Stimulated activated naive CD4-positive, alpha-beta T cell (primary cell): Measurements from ENCODE around the gene STIM1.

Experiments used
- DNase-seq, 6 experiments: peaks; one replicate each; lab custom pipeline; 2025; lab: John Stamatoyannopoulos, UW

The STIM1 gene

GRCh38 chr11:3855808-3856491 is 486 bp downstream of the STIM1 start:
- peak in 5 of 6 experiments; percentile 17 to 59 (median 49) for DNase-seq

- no peak for DNase-seq
Measured at GRCh38 chr11:3856856-3857553, 1.5 kb downstream of the STIM1 start.

- DNase-seq, result no peak
Measured at GRCh38 chr11:3857628-3858027, 2.2 kb downstream of the STIM1 start.

- DNase-seq, result no peak
Measured at GRCh38 chr11:3859373-3859881, 4.0 kb downstream of the STIM1 start.

- peak in 3 of 6 experiments; percentile 8 to 35 (median 22) for DNase-seq
Measured at GRCh38 chr11:3860375-3860774, 4.9 kb downstream of the STIM1 start.

GRCh38 chr11:3860898-3861393 is 5.5 kb downstream of the STIM1 start:
- DNase-seq, result peak in 4 of 6 experiments; percentile 13 to 38 (median 23)

GRCh38 chr11:3861683-3862082 is 6.2 kb downstream of the STIM1 start:
- no peak for DNase-seq

- no peak for DNase-seq
Measured at GRCh38 chr11:3865388-3866193, 10.1 kb downstream of the STIM1 start.

GRCh38 chr11:3866206-3866605 is 10.7 kb downstream of the STIM1 start:
- no peak for DNase-seq

GRCh38 chr11:3866836-3867208 is 11.4 kb downstream of the STIM1 start:
- DNase-seq, result no peak

- peak in 2 of 6 experiments; percentile 27 to 32 for DNase-seq
Measured at GRCh38 chr11:3867209-3868091, 12.0 kb downstream of the STIM1 start.

GRCh38 chr11:3873712-3874349 is 18.4 kb downstream of the STIM1 start:
- DNase-seq, result peak in 1 of 6 experiments; percentile 9

- DNase-seq, result no peak
Measured at GRCh38 chr11:3876613-3877012, 21.1 kb downstream of the STIM1 start.

- DNase-seq, result no peak
Measured at GRCh38 chr11:3877364-3878257, 22.1 kb downstream of the STIM1 start.

- no peak for DNase-seq
Measured at GRCh38 chr11:3878258-3878584, 22.8 kb downstream of the STIM1 start.

GRCh38 chr11:3879216-3879966 is 23.9 kb downstream of the STIM1 start:
- DNase-seq, result no peak

GRCh38 chr11:3879967-3880542 is 24.6 kb downstream of the STIM1 start:
- DNase-seq, result no peak

- DNase-seq, result no peak
Measured at GRCh38 chr11:3880724-3881123, 25.3 kb downstream of the STIM1 start.

- peak in 3 of 6 experiments; percentile 5 to 27 (median 14) for DNase-seq
Measured at GRCh38 chr11:3882655-3883054, 27.2 kb downstream of the STIM1 start.
